CD14-positive monocyte (primary cell): ENCODE results near the gene STXBP5. TPM values are rescaled to one million over a fixed set of nuclear protein-coding genes. Genes with fewer than 3 reads are reported as not detected.

ENCODE experiments used
- DNase-seq, 3 donors: peaks; one replicate each; pipeline ENCODE4 v3.0.0-alpha.2; 2011 to 2022
- H2AFZ ChIP-seq: 2 replicates; pipeline ENCODE4 v1.6.0; 2012; ENCODE audit warnings: mild to moderate bottlenecking, low read depth, low read length, inconsistent platforms; ENCODE audit not compliant: insufficient read depth, poor library complexity, severe bottlenecking
- H3K27ac ChIP-seq, 2 donors: 1 replicate in 1 of 2; 2 replicates in 1 of 2; pipeline ENCODE4 v1.5.1; 2012 to 2013; ENCODE audit warnings: low read length in 2 of 2, control low read depth in 1 of 2, inconsistent platforms in 1 of 2, low read depth in 1 of 2, mild to moderate bottlenecking in 1 of 2
- H3K27me3 ChIP-seq, 2 donors: one replicate each; pipeline versions ENCODE4 v1.6.0 to v1.6.1; 2011 to 2013; ENCODE audit warnings: low read length in 2 of 2; ENCODE audit not compliant: control insufficient read depth in 2 of 2, insufficient read depth in 2 of 2
- H3K36me3 ChIP-seq, 2 donors: replicated peaks in 1 of 2; 1 replicate in 1 of 2; 2 replicates in 1 of 2; pipeline versions ENCODE4 v1.5.1 to v1.6.1; 2012 to 2013; ENCODE audit warnings: low read length in 2 of 2, control low read depth in 1 of 2, inconsistent platforms in 1 of 2, mild to moderate bottlenecking in 1 of 2; ENCODE audit not compliant: insufficient read depth in 2 of 2, control insufficient read depth in 1 of 2
- H3K4me1 ChIP-seq, 2 donors: 1 replicate in 1 of 2; 2 replicates in 1 of 2; pipeline versions ENCODE4 v1.5.1 to v1.6.1; 2012 to 2013; ENCODE audit warnings: low read length in 2 of 2, control low read depth in 1 of 2, inconsistent platforms in 1 of 2, mild to moderate bottlenecking in 1 of 2, moderate library complexity in 1 of 2; ENCODE audit not compliant: insufficient read depth in 2 of 2, control insufficient read depth in 1 of 2
- H3K4me2 ChIP-seq: replicated peaks from 2 replicates; pipeline ENCODE3; 2012; ENCODE audit warnings: low read length, moderate library complexity, mild to moderate bottlenecking; ENCODE audit not compliant: poor library complexity, severe bottlenecking; ENCODE audit errors: extremely low read depth
- H3K4me3 ChIP-seq, 3 experiments: fragments of 200-600 bp in 1 of 3; sonication (generic) in 1 of 3; replicated peaks in 1 of 3; 1 replicate in 2 of 3; 2 replicates in 1 of 3; pipeline ENCODE4 v1.5.1; 2011 to 2013; ENCODE audit warnings: low read length in 3 of 3, mild to moderate bottlenecking in 3 of 3, control low read depth in 2 of 3, low read depth in 2 of 3, inconsistent platforms in 1 of 3, moderate library complexity in 1 of 3
- H3K79me2 ChIP-seq: 2 replicates; pipeline ENCODE4 v1.6.0; 2012; ENCODE audit warnings: mild to moderate bottlenecking, control low read depth, inconsistent platforms, low read length, moderate library complexity; ENCODE audit not compliant: insufficient read depth
- H3K9ac ChIP-seq: 2 replicates; pipeline ENCODE4 v1.6.0; 2017; ENCODE audit warnings: low read length, mild to moderate bottlenecking; ENCODE audit not compliant: insufficient read depth, poor library complexity, severe bottlenecking
- H3K9me3 ChIP-seq, 2 donors: replicated peaks in 1 of 2; 1 replicate in 1 of 2; 2 replicates in 1 of 2; pipeline versions ENCODE4 v1.5.1 to v1.6.1; 2012 to 2013; ENCODE audit warnings: low read length in 2 of 2, control low read depth in 1 of 2; ENCODE audit not compliant: control insufficient read depth in 1 of 2, insufficient read depth in 1 of 2
- H4K20me1 ChIP-seq: 2 replicates; pipeline ENCODE4 v1.6.0; 2012; ENCODE audit warnings: mild to moderate bottlenecking, low read length, control low read depth, moderate library complexity; ENCODE audit not compliant: insufficient read depth
- H3K27ac Mint-ChIP-seq, 7 donors: one replicate each; pipeline ENCODE4 v1.8.0; 2020; ENCODE audit warnings: mild to moderate bottlenecking in 7 of 7, mixed read lengths in 7 of 7, moderate library complexity in 6 of 7, inconsistent platforms in 2 of 7
- H3K27me3 Mint-ChIP-seq, 3 donors: one replicate each; pipeline ENCODE4 v1.8.0; 2021 to 2022; ENCODE audit warnings: low read depth in 3 of 3, mild to moderate bottlenecking in 3 of 3, mixed read lengths in 3 of 3, moderate library complexity in 3 of 3, inconsistent platforms in 1 of 3
- H3K36me3 Mint-ChIP-seq, 2 donors: one replicate each; pipeline ENCODE4 v1.8.0; 2020; ENCODE audit warnings: mixed read lengths in 2 of 2, inconsistent platforms in 1 of 2, mild to moderate bottlenecking in 1 of 2
- H3K4me1 Mint-ChIP-seq: one replicate; pipeline ENCODE4 v1.8.0; 2020; ENCODE audit warnings: mild to moderate bottlenecking, mixed read lengths
- H3K4me3 Mint-ChIP-seq, 2 donors: one replicate each; pipeline ENCODE4 v1.8.0; 2020; ENCODE audit warnings: mild to moderate bottlenecking in 2 of 2, mixed read lengths in 2 of 2, moderate library complexity in 1 of 2
- H3K9me3 Mint-ChIP-seq, 7 donors: one replicate each; pipeline ENCODE4 v1.8.0; 2020 to 2022; ENCODE audit warnings: mixed read lengths in 7 of 7, mild to moderate bottlenecking in 6 of 7, moderate library complexity in 6 of 7, inconsistent platforms in 2 of 7
- CTCF ChIP-seq: fragments of 200-600 bp; IDR thresholded peaks from one replicate; pipeline ENCODE4 v1.8.0; 2022; ENCODE audit warnings: antibody characterized with exemption, mild to moderate bottlenecking
- WGBS: methylation state at CpG from one replicate; pipeline ENCODE4 v1.1.5; 2013; ENCODE audit warnings: missing lambda C conversion rate; ENCODE audit not compliant: insufficient coverage; 5-methylcytosine and 5-hydroxymethylcytosine counted together
- intact Hi-C, 2 donors: fragments of 100-400 bp; cut with micrococcal nuclease; formaldehyde crosslinking; loops; one replicate each; pipeline versions ENCODE4 v1.15.0 to v1.15.1; 2023
- polyA plus RNA-seq, 3 donors: library from polyadenylated mRNA; depleted of rRNA in 1 of 3; unstranded in 2 of 3; stranded (reverse) in 1 of 3; fragments of 300-500 nt in 2 of 3; fragments of >200 nt in 1 of 3; fragmentation: Illumina TruSeq in 2 of 3; gene quantifications; 1 replicate in 2 of 3; 2 replicates in 1 of 3; pipeline ENCODE4 v1.2.3, GENCODE V29; 2012 to 2021

The STXBP5 gene
- polyA plus RNA-seq, 3 donors, result 1.5 to 8.8 (median 2.0) TPM

GRCh38 chr6:147285087-147285855, 81.1 kb downstream of the STXBP5 start:
- Mint-ChIP-seq H3K36me3 (peaks cover 26 to 27% of the 10 kb centered on the region in 2 donors), H3K9me3 (no peaks in the 10 kb centered on the region), H3K27ac (peak overlapping the region in 3 of 7 donors; percentile 14 to 61 (median 21)), H3K27me3 (no peaks in the 10 kb centered on the region), H3K4me3 (peak overlapping the region in 1 of 2 donors; percentile 69), H3K4me1 (peaks cover 25% of the 10 kb centered on the region)
- no peak overlapping the region for H3K4me2 ChIP-seq
- TF ChIP-seq CTCF, result peak; percentile 55
- H3K4me1 ChIP-seq, result peaks cover 4 to 11% of the 10 kb centered on the region in 2 donors
- H3K27me3 ChIP-seq, result no peaks in the 10 kb centered on the region
- WGBS, result 0% methylated on average over 2 of the region's 3 CpGs
- peaks cover 11 to 29% of the 10 kb centered on the region in 2 donors for H3K36me3 ChIP-seq
- peak overlapping the region; percentile 0 for H2AFZ ChIP-seq
- intact Hi-C loops, result no loop called here
- DNase-seq, result peak; percentile 0 to 40 (median 17)
- H3K4me3 ChIP-seq, result no peak overlapping the region
- H4K20me1 ChIP-seq, result no peaks in the 10 kb centered on the region
- H3K79me2 ChIP-seq, result no peaks in the 10 kb centered on the region
- no peaks in the 10 kb centered on the region for H3K9me3 ChIP-seq
- no peak overlapping the region for H3K9ac ChIP-seq
- H3K27ac ChIP-seq, result peak overlapping the region in 1 of 2 donors; percentile 53

DNA sequence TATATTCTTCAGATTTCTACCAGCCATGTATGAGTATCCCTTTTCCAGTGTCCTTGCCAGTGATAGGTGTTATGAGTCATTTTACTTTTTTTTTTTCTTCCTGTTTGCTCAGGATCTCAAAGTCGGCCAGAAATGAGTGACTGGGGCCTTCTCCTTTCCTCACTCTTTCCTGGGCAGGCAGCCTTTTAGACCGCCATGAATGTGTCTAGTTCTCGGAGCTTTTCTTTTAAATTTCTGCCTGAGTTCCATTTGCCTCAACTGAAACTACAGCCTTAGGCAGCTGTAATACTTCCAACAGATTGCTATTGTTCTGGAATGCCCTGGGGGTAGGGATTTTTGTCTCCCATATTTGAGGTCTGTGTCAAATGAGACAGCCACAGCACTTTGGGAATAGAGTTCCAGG, 83.7 kb downstream of the STXBP5 start:
- Mint-ChIP-seq H3K9me3 (no peaks in the 10 kb centered on the region), H3K27ac (peak overlapping the region in 1 of 7 donors; percentile 69), H3K4me1 (peaks cover 25% of the 10 kb centered on the region), H3K4me3 (no peak overlapping the region), H3K27me3 (no peaks in the 10 kb centered on the region), H3K36me3 (peaks cover 19 to 26% of the 10 kb centered on the region in 2 donors)
- Histone ChIP-seq H2AFZ (no peak overlapping the region), H3K27me3 (no peaks in the 10 kb centered on the region), H3K4me2 (no peak overlapping the region), H3K9ac (no peak overlapping the region), H3K4me3 (no peak overlapping the region), H3K27ac (no peak overlapping the region), H4K20me1 (no peaks in the 10 kb centered on the region), H3K79me2 (no peaks in the 10 kb centered on the region), H3K4me1 (peaks cover 4 to 11% of the 10 kb centered on the region in 2 donors), H3K9me3 (no peaks in the 10 kb centered on the region), H3K36me3 (peaks cover 7 to 21% of the 10 kb centered on the region in 2 donors)
- intact Hi-C loops, result no loop called here
- WGBS, result no CpG with 5 or more reads among the region's 3 CpGs
- TF ChIP-seq CTCF, result no peak
- peak in 1 of 3 donors; percentile 0 for DNase-seq
